D721Med (cell line): Measurements from ENCODE around the gene ATP1B1.

Experiments used
- DNase-seq: peaks from one replicate; pipeline ENCODE4 v3.0.0; 2011; ENCODE audit warnings: low spot score; ENCODE audit not compliant: insufficient read length
- FAIRE-seq: peaks from 2 replicates; lab custom pipeline; 2011; peaks lifted over from hg19 to GRCh38; lab: Jason Lieb, UNC
- CTCF ChIP-seq: IDR thresholded peaks from 2 replicates; pipeline ENCODE4 v1.5.1; 2012; ENCODE audit warnings: mild to moderate bottlenecking, control low read depth; ENCODE audit not compliant: insufficient read depth; ENCODE audit errors: missing control alignments

Gene ATP1B1

GRCh38 chr1:169094897-169095569 lies 11.5 kb upstream of the ATP1B1 start:
- DNase-seq: no peak
- no peak for TF ChIP-seq CTCF
- FAIRE-seq: no peak

- DNase-seq (no peak), FAIRE-seq (no peak)
- no peak for TF ChIP-seq CTCF
These were observed 8.1 kb upstream of the ATP1B1 start for GRCh38 chr1:169098380-169098779.

GRCh38 chr1:169099561-169099960 lies 6.9 kb upstream of the ATP1B1 start:
- DNase-seq (no peak), FAIRE-seq (no peak)
- no peak for TF ChIP-seq CTCF

- no peak for TF ChIP-seq CTCF
- no peak for FAIRE-seq
These were observed 6.3 kb upstream of the ATP1B1 start for GRCh38 chr1:169100208-169100607.

GRCh38 chr1:169100651-169101088 lies 5.8 kb upstream of the ATP1B1 start:
- FAIRE-seq (no peak), DNase-seq (no peak)
- no peak for TF ChIP-seq CTCF

More at GRCh38 chr1:169100208-169100607, 6.3 kb upstream of the ATP1B1 start:
- DNase-seq: no peak

GRCh38 chr1:169102567-169102966 lies 3.9 kb upstream of the ATP1B1 start:
- DNase-seq (no peak), FAIRE-seq (no peak)
- TF ChIP-seq CTCF: no peak

- no peak for DNase-seq
- TF ChIP-seq CTCF: no peak
- no peak for FAIRE-seq
These were observed 3.5 kb upstream of the ATP1B1 start for GRCh38 chr1:169103002-169103401.
